GM21390 (cell line): Measurements from ENCODE around the gene BATF2.

Experiments
- ATAC-seq: cut with Tn5 transposase; IDR thresholded peaks from one replicate; pipeline ENCODE4 v1.9.1; 2021; ENCODE audit not compliant: unreplicated experiment

BATF2 gene

DNA sequence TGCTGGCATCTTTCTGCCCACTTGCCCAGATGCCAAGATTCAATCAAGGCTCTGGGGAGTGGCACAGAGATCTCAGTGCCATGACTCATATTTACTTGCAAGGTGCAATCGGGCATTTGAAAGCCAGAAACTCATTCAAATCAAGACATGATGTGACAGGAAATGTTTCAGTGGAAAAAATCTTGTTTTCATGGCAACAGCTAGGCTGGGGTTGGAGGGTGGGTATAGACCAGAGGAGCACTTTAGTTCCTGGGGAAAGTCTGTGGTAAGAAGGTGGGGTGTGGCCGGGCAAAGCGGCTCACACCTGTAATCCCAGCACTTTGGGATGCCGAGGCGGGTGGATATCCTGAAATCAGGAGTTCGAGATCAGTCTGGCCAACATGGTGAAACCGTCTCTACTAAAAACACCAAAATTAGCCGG is 26.0 kb downstream of the BATF2 start:
- no peak for ATAC-seq

DNA sequence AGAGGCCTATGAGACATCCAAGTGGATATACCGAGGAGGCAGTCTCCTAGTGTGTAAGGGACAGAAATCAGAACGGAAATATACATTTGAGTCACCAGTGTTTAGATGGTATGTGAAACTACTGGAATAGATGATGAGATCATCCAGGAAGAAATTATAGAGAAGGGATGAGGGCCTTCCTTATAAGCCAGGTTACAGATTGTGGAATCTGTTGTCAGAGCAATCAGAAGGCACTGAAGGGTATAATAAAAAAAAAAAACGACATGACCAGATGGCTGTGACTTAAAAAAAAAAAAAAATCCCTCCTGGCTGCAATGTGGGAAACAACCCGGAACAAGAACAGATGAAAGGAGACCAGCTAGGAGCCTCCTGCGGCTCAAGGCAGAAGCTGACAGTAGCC is 27.6 kb downstream of the BATF2 start:
- no peak for ATAC-seq

DNA sequence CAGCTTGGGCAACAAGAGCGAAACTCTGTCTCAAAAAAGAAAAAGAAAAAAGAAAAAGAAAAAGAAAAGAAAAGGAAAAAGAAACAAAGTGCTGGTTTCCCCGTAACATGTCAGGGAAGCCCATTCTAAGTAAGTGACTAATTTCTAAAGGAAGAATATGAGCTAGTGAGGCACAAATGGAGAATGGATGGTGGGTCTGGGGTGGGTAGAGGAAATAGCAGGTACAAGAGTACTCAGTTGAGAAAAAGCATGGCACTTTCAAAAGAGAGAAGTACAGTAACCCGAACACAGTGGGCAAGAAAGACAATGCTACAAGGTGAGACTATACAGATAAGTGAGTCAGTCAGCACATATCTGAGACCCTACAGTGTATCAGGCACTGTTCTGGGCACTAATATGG is 29.4 kb downstream of the BATF2 start:
- no peak for ATAC-seq

DNA sequence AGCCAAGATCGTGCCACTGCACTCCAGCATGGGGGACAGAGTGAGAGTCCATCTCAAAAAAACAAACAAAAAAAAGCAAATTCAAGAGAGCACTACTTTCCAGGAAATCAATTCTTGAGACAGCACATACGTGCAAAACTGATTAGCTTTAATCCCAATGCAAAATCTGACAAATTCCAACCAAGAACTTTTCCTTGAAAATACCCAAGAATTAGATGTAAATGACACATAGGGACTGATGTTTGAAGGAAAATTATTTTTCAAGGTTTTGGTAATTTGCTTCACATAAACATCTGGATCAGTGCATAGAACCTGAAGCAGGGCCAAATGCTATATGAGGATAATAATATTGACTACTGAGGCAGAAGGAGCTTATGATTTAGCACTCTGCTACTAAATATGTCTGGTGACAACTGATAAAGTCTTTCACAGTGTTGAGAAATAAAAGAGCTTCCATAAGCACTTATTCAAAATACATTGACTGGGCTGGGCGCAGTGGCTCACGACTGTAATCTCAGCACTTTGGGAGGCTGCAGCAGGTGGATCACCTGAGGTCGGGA is 33.6 kb downstream of the BATF2 start:
- ATAC-seq: no peak

DNA sequence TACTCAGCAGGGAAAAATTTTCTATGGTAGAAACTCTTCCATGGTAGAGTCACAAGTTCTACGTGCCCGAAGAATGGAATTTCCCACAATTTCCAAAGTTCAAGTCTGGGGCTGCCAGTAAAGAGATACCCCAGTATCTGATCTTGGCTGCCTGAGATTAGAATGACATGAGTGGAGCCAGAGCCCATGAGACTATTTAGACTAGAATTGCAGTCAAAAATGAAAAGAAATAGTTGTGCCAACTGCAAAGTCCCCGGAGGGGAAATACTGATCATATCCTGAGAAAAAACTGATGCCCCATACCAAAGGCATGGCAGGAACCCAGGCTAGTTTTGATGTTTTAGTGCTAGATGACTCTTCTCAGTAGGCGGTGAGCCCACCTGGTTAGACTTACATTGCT is 36.1 kb downstream of the BATF2 start:
- ATAC-seq: no peak

DNA sequence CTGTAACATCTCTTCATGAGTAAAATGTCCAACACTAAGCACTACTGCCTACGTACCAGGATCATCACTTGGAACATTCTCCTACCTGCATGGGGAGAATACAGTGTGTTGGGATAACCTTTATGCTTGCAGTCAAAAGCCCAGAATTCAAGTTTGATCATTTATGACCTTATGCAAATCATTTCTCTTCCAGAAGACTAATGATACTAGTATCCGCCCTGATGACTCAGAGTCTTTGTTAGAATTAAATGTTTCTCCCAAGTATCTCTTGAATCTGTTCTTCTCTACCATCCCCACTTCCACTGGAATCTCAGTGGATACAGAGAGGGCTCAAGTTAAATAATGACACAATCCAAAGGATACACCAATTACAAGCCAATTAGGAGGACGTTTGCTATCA is 37.3 kb downstream of the BATF2 start:
- no peak for ATAC-seq

DNA sequence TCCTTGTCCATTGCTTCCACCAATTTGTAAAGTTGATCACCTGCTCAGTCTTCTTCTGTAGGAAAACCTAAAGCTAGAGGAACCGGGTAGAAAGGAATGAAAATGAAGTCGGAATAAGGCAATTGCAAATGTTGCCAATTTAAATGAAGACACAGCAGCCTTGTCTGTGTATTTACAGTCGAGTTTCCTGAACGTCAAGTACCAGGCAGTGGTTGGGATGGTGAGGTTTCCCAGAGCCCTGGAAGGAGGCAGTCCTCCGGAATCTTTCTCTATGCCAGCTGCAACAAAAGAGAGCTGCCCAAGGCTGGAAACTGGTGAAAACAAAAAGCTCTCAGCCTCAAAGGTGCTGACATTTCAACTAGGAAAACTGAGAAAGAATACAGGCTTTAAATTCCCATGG is 42.6 kb downstream of the BATF2 start:
- ATAC-seq: no peak

DNA sequence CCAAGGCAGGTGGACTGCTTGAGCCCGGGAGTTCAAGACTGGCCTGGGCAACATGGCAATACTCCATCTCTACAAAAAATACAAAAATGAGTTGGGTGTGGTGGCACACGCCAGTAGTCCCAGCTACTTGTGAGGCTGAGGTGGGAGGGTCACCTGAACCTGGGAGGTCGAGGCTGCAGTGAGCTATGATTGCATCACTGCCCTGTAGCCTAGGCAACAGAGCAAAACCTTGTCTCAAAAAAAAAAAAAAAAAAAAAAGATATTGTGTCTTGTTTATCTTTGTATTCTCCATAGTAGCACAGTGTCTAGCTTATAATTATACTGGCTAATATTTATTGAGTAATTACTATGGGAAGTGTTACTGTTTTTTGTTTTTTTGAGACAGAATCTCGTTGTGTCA is 45.2 kb downstream of the BATF2 start:
- no peak for ATAC-seq

DNA sequence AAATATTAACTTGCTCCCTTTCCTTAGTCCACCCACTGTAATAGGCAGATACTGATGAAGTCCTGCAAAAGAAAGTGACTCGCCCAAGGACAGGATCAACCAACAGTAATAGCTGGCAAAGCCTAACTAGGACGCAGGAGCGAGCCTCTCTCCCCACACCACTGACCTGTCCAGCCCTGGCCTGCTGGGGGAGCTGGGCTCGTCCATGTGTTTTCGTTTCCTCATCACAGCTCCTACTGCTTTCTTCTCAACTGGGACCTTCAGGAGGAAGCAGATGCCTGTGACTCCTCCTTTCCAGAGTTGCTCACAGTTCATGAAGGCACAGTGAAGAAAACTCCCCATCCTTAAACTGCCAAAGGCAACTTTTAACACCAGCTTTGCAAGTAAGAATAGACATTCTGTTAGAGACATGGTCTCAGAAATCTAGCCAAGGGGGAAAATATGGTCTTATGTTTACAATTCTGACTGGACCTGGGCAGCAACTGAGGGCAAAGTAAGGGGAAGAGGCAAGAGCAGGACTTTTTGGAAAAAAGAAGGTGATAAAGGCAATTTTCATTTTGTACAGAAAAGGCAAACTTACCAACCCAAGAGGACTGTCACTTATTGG is 49.5 kb downstream of the BATF2 start:
- ATAC-seq: no peak
